ENCODE results near the gene CD300A. TPM values are rescaled to one million over a fixed set of nuclear protein-coding genes. Genes with fewer than 3 reads are reported as not detected.
A peak's percentile ranks its signal among the peaks of the same experiment; 100 is the strongest.

Gene CD300A
- total and polyA plus RNA-seq, 4 donors: 6.7 to 9.9 (median 8.3) TPM

DNA sequence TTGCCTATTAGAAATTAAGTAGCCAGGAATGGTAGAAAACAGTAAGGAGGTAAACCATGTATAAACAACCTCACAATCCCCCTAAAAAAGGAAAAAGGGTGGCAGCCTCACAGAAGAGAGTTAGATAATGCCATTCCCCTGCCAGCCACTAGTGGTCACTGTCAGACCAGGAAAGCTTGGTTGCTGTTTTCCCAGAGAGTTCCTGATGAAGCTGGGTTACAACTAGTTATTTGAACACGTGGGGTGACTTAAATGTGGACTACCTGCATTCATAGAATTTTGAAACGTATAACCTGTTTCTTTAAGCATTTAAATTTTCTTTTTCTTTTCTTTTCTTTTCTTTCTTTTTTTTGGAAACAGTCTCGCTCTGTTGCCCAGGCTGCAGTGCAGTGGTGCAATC lies 28.7 kb upstream of the CD300A start:
- WGBS (ENCODE audit: insufficient coverage): 90% methylated on average over 2 of the region's 3 CpGs
- DNase-seq (ENCODE audit: low read depth in 4 of 6, low spot score in 6 of 6): no peak

DNA sequence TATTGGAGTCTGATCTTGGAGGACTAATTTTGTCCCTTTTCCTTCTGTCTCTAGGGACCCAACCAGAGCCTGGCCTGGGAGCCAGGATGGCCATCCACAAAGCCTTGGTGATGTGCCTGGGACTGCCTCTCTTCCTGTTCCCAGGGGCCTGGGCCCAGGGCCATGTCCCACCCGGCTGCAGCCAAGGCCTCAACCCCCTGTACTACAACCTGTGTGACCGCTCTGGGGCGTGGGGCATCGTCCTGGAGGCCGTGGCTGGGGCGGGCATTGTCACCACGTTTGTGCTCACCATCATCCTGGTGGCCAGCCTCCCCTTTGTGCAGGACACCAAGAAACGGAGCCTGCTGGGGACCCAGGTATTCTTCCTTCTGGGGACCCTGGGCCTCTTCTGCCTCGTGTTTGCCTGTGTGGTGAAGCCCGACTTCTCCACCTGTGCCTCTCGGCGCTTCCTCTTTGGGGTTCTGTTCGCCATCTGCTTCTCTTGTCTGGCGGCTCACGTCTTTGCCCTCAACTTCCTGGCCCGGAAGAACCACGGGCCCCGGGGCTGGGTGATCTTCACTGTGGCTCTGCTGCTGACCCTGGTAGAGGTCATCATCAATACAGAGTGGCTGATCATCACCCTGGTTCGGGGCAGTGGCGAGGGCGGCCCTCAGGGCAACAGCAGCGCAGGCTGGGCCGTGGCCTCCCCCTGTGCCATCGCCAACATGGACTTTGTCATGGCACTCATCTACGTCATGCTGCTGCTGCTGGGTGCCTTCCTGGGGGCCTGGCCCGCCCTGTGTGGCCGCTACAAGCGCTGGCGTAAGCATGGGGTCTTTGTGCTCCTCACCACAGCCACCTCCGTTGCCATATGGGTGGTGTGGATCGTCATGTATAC lies 26.5 kb upstream of the CD300A start:
- H3K4me3 ChIP-seq (ENCODE audit: low read depth, low read length): no peak overlapping the region
- H3K27me3 ChIP-seq (ENCODE audit: control insufficient read depth, insufficient read depth, low read length): peaks cover 2% of the 10 kb centered on the region
- H3K9me3 ChIP-seq (ENCODE audit: control insufficient read depth, insufficient read depth, low read length): no peaks in the 10 kb centered on the region
- DNase-seq (ENCODE audit: low read depth in 4 of 6, low spot score in 6 of 6): no peak
- H3K36me3 ChIP-seq (ENCODE audit: control insufficient read depth, insufficient read depth, low read length): peaks cover 12% of the 10 kb centered on the region
- WGBS (ENCODE audit: insufficient coverage): 94% methylated on average over 31 of the region's 31 CpGs
- H3K4me1 ChIP-seq (ENCODE audit: control insufficient read depth, insufficient read depth, low read length): peaks cover 25% of the 10 kb centered on the region
- no peak overlapping the region for H3K27ac ChIP-seq (ENCODE audit: low read depth, low read length)

More for the DNA sequence above, 28.7 kb upstream of the CD300A start:
- no peak overlapping the region for H3K27ac ChIP-seq (ENCODE audit: low read depth, low read length)
- H3K4me3 ChIP-seq (ENCODE audit: low read depth, low read length): no peak overlapping the region
- H3K4me1 ChIP-seq (ENCODE audit: control insufficient read depth, insufficient read depth, low read length): peaks cover 18% of the 10 kb centered on the region
- peaks cover 10% of the 10 kb centered on the region for H3K36me3 ChIP-seq (ENCODE audit: control insufficient read depth, insufficient read depth, low read length)
- H3K9me3 ChIP-seq (ENCODE audit: control insufficient read depth, insufficient read depth, low read length): no peaks in the 10 kb centered on the region
- peaks cover 15% of the 10 kb centered on the region for H3K27me3 ChIP-seq (ENCODE audit: control insufficient read depth, insufficient read depth, low read length)

DNA sequence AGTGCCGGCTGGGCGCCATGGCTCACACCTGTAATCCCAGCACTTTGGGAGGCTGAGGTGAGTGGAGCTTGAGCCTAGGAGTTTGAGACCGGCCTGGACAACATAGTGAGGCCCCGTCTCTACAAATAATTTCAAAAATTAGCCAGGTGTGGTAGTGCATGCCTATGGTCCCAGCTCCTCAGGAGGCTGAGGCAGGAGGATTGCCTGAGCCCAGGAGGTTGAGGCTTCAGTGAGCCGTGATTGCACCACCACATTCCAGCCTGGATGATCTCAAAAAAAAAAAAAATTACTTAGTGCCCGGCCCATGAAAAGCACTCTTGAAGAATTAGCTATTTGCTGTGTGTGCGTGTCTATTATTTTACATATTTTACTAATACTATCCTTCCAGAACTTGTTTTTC lies 24.9 kb upstream of the CD300A start:
- no peak for DNase-seq (ENCODE audit: low read depth in 4 of 6, low spot score in 6 of 6)
- no peaks in the 10 kb centered on the region for H3K9me3 ChIP-seq (ENCODE audit: control insufficient read depth, insufficient read depth, low read length)
- peaks cover 16% of the 10 kb centered on the region for H3K36me3 ChIP-seq (ENCODE audit: control insufficient read depth, insufficient read depth, low read length)
- WGBS (ENCODE audit: insufficient coverage): 100% methylated on average over 3 of the region's 7 CpGs
- H3K27me3 ChIP-seq (ENCODE audit: control insufficient read depth, insufficient read depth, low read length): no peaks in the 10 kb centered on the region
- no peak overlapping the region for H3K4me3 ChIP-seq (ENCODE audit: low read depth, low read length)
- H3K27ac ChIP-seq (ENCODE audit: low read depth, low read length): no peak overlapping the region
- peaks cover 29% of the 10 kb centered on the region for H3K4me1 ChIP-seq (ENCODE audit: control insufficient read depth, insufficient read depth, low read length)

DNA sequence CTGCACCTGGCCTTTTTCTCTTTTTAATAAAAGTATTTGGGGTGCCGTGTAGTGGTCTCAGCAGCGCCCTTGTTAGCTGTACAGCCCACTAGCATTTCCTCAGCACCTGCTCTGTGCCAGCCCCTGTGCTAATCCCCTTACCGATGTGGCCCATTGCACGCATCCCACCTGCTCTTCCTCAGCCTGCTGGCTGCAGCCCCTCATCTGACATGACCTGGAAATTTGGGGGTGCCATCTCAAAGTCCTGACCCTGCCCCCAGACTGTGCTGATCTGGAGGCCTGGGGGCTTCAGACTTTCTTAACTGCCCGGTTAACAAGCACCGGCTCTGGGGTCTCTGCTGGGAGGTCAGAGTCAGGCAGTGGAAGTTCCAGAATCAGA lies 24.2 kb upstream of the CD300A start:
- H3K36me3 ChIP-seq (ENCODE audit: control insufficient read depth, insufficient read depth, low read length): peaks cover 21% of the 10 kb centered on the region
- 81% methylated on average over 6 of the region's 6 CpGs for WGBS (ENCODE audit: insufficient coverage)
- H3K9me3 ChIP-seq (ENCODE audit: control insufficient read depth, insufficient read depth, low read length): no peaks in the 10 kb centered on the region
- H3K27ac ChIP-seq (ENCODE audit: low read depth, low read length): peak overlapping the region; percentile 69
- H3K4me3 ChIP-seq (ENCODE audit: low read depth, low read length): no peak overlapping the region
- peaks cover 35% of the 10 kb centered on the region for H3K4me1 ChIP-seq (ENCODE audit: control insufficient read depth, insufficient read depth, low read length)
- no peaks in the 10 kb centered on the region for H3K27me3 ChIP-seq (ENCODE audit: control insufficient read depth, insufficient read depth, low read length)
- DNase-seq (ENCODE audit: low read depth in 4 of 6, low spot score in 6 of 6): no peak

DNA sequence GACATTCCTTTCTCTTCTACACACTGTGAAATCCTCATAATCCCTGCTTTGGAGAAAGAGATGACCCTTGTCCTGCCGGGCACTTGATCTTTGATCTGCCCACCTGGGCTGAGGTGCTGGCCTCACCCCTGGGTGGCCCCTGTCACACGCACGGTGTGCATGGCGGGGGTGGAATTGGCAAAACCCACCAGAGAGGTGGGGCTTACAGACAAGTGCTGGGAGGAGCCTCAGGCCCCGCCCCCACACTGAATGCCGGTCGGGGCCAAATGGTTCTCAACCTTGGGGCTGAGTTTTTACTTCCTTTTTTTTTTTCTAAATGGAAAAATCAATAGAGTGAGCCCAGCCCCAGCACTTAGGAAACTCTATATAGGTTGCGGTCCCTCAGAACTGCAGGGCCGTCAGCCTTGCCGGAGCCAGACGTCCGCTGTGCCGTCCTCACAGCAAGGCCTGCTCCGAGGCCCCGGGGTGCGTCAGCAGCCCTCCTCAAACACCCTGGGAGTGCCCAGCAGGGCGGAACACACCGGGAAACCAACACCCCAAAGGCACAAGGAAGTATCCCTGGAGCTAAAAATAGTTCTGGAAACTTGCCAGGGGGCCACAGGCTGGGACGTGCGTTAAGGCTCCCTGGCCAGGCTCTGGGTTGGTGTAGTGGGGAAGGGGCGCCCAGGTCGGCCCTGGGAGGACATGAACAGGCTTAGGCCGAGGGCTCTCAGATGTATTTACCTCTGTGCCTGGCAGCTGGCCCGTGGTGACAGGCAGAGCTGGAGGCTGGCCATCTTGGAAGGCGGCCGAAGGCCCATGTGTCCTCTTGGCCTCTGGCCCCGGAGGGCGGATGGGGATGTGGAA lies 23.5 kb upstream of the CD300A start:
- peaks cover 39% of the 10 kb centered on the region for H3K4me1 ChIP-seq (ENCODE audit: control insufficient read depth, insufficient read depth, low read length)
- WGBS (ENCODE audit: insufficient coverage): 44% methylated on average over 23 of the region's 28 CpGs
- peak in 1 of 6 donors; percentile 83 for DNase-seq (ENCODE audit: low read depth in 4 of 6, low spot score in 6 of 6)

DNA sequence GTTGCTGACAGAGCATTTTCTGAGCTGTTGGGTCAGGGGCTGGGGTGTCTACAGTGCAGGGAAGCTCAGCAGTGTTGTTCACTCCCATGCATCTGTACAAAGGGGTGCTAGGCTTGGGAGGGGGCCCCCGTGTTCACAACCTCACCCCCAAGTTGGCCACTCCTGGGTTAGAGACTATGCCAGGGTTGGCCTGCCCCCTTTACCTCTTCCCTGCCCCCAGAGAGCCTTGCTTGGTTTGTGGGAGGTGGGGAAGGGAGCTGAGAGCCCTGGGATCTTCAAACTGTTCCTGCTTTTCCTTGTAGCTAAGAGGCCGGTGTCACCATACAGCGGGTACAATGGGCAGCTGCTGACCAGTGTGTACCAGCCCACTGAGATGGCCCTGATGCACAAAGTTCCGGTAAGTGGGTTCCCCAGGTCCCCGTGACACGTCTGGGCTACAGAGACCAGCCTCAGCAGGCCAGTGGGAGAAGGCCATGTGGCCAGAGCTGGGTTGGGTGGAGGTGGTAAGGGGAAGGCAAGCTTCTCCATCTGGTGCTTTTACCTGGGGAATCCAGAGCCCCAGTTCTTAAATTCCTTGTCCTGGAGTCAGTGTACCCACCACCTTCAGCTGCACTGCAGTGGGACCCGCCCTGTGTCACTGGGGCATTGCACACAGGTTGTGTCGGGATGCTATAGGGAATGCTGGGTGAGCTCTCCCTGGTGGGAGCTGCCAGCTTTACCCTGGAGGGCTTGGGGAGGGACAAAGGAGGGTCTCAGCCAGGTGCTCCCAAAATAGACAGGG lies 22.7 kb upstream of the CD300A start:
- DNase-seq (ENCODE audit: low read depth in 4 of 6, low spot score in 6 of 6): no peak
- H3K36me3 ChIP-seq (ENCODE audit: control insufficient read depth, insufficient read depth, low read length): peaks cover 24% of the 10 kb centered on the region
- H3K27ac ChIP-seq (ENCODE audit: low read depth, low read length): peak overlapping the region; percentile 69
- 87% methylated on average over 7 of the region's 8 CpGs for WGBS (ENCODE audit: insufficient coverage)
- no peaks in the 10 kb centered on the region for H3K27me3 ChIP-seq (ENCODE audit: control insufficient read depth, insufficient read depth, low read length)
- H3K4me1 ChIP-seq (ENCODE audit: control insufficient read depth, insufficient read depth, low read length): peaks cover 39% of the 10 kb centered on the region
- no peak overlapping the region for H3K4me3 ChIP-seq (ENCODE audit: low read depth, low read length)
- H3K9me3 ChIP-seq (ENCODE audit: control insufficient read depth, insufficient read depth, low read length): no peaks in the 10 kb centered on the region

More for the DNA sequence above, 23.5 kb upstream of the CD300A start:
- Histone ChIP-seq H3K4me3 (ENCODE audit: low read depth, low read length) (no peak overlapping the region), H3K36me3 (ENCODE audit: control insufficient read depth, insufficient read depth, low read length) (peaks cover 24% of the 10 kb centered on the region), H3K27me3 (ENCODE audit: control insufficient read depth, insufficient read depth, low read length) (no peaks in the 10 kb centered on the region), H3K27ac (ENCODE audit: low read depth, low read length) (peak overlapping the region; percentile 69), H3K9me3 (ENCODE audit: control insufficient read depth, insufficient read depth, low read length) (no peaks in the 10 kb centered on the region)

DNA sequence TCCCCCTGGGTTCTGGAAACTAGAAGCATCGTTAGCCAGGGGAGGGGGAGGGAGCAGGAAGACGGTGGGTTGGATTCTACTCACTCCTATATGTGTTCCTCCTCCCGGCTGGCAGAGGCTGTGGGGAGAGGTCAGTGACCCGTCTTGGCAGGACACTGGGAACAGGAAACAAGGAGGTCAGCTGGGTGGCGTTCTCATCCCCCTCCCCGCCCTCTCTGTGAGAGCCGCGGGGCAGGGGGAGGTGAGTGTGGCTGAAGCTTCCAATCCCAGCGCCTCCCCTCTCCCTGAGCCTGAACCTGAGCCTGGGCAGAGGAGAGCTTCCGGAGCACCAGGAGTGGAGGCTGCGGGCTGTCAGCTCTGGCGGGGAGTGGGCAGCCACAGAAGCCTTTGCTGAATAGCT lies 22.0 kb upstream of the CD300A start:
- WGBS (ENCODE audit: insufficient coverage): 49% methylated on average over 7 of the region's 12 CpGs
- H3K9me3 ChIP-seq (ENCODE audit: control insufficient read depth, insufficient read depth, low read length): no peaks in the 10 kb centered on the region
- H3K4me1 ChIP-seq (ENCODE audit: control insufficient read depth, insufficient read depth, low read length): peaks cover 39% of the 10 kb centered on the region
- no peak overlapping the region for H3K4me3 ChIP-seq (ENCODE audit: low read depth, low read length)
- H3K27me3 ChIP-seq (ENCODE audit: control insufficient read depth, insufficient read depth, low read length): no peaks in the 10 kb centered on the region
- H3K27ac ChIP-seq (ENCODE audit: low read depth, low read length): no peak overlapping the region
- peaks cover 25% of the 10 kb centered on the region for H3K36me3 ChIP-seq (ENCODE audit: control insufficient read depth, insufficient read depth, low read length)
- no peak for DNase-seq (ENCODE audit: low read depth in 4 of 6, low spot score in 6 of 6)

DNA sequence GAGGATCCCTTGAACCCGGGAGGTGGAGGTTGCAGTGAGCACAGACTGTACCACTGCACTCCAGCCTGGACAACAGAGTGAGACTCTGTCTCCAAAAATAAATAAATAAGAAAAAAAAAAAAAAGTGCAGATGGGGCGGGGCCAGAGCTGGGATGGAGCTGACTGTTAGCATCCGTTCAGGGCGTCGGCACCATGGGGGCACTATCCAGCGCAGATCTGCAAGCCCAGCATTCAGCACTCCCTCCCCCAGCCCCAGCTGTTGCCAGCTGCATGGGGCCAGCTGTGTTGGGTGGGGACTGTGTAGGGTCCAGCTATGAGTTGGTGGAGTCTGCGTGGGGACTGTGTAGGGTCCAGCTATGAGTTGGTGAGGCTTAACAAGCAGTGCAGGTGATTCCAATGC lies 21.3 kb upstream of the CD300A start:
- no peaks in the 10 kb centered on the region for H3K27me3 ChIP-seq (ENCODE audit: control insufficient read depth, insufficient read depth, low read length)
- WGBS (ENCODE audit: insufficient coverage): 88% methylated on average over 2 of the region's 7 CpGs
- no peak overlapping the region for H3K4me3 ChIP-seq (ENCODE audit: low read depth, low read length)
- H3K27ac ChIP-seq (ENCODE audit: low read depth, low read length): no peak overlapping the region
- H3K36me3 ChIP-seq (ENCODE audit: control insufficient read depth, insufficient read depth, low read length): peaks cover 23% of the 10 kb centered on the region
- no peaks in the 10 kb centered on the region for H3K9me3 ChIP-seq (ENCODE audit: control insufficient read depth, insufficient read depth, low read length)
- DNase-seq (ENCODE audit: low read depth in 4 of 6, low spot score in 6 of 6): no peak
- peaks cover 39% of the 10 kb centered on the region for H3K4me1 ChIP-seq (ENCODE audit: control insufficient read depth, insufficient read depth, low read length)

Measured in spinal cord (tissue), 10 donors.